Immature natural killer cell (primary cell): ENCODE measurements around the gene IARS2. TPM values are rescaled to one million over a fixed set of nuclear protein-coding genes. Genes with fewer than 3 reads are reported as not detected.
"Not testable (repeated sequence)": the region's sequence is repeated elsewhere in the genome, so short reads cannot be mapped to it uniquely, and the experiment has no call there.

Experiments used
- DNase-seq, 3 donors: peaks; one replicate each; pipeline ENCODE4 v3.0.0; 2022; ENCODE audit warnings: mixed read lengths in 1 of 3
- H3K27ac Mint-ChIP-seq, 6 donors: one replicate each; pipeline ENCODE4 v1.8.0; 2020; ENCODE audit warnings: mixed read lengths in 6 of 6, mild to moderate bottlenecking in 5 of 6, inconsistent platforms in 4 of 6, moderate library complexity in 3 of 6
- H3K27me3 Mint-ChIP-seq, 3 donors: one replicate each; pipeline ENCODE4 v1.8.0; 2020 to 2021; ENCODE audit warnings: low read depth in 3 of 3, mild to moderate bottlenecking in 3 of 3, mixed read lengths in 3 of 3, moderate library complexity in 3 of 3, inconsistent platforms in 1 of 3
- H3K36me3 Mint-ChIP-seq, 3 donors: one replicate each; pipeline ENCODE4 v1.8.0; 2020; ENCODE audit warnings: mixed read lengths in 3 of 3, inconsistent platforms in 2 of 3, mild to moderate bottlenecking in 2 of 3
- H3K4me1 Mint-ChIP-seq, 2 donors: one replicate each; pipeline ENCODE4 v1.8.0; 2020; ENCODE audit warnings: inconsistent platforms in 2 of 2, mild to moderate bottlenecking in 2 of 2, mixed read lengths in 2 of 2, moderate library complexity in 1 of 2
- H3K4me3 Mint-ChIP-seq, 5 donors: one replicate each; pipeline ENCODE4 v1.8.0; 2020; ENCODE audit warnings: mild to moderate bottlenecking in 5 of 5, mixed read lengths in 5 of 5, inconsistent platforms in 3 of 5, moderate library complexity in 3 of 5
- H3K9me3 Mint-ChIP-seq, 6 donors: one replicate each; pipeline ENCODE4 v1.8.0; 2020; ENCODE audit warnings: mild to moderate bottlenecking in 6 of 6, mixed read lengths in 6 of 6, inconsistent platforms in 4 of 6, moderate library complexity in 3 of 6
- polyA plus RNA-seq, 3 donors: library from polyadenylated mRNA; unstranded; fragments of 300-500 nt; fragmentation: Illumina TruSeq; gene quantifications; one replicate each; pipeline ENCODE4 v1.2.3, GENCODE V29; 2021

IARS2 gene
- polyA plus RNA-seq, 3 donors from 2014 or later, result 44.9 to 76.8 (median 57.3) TPM

DNA sequence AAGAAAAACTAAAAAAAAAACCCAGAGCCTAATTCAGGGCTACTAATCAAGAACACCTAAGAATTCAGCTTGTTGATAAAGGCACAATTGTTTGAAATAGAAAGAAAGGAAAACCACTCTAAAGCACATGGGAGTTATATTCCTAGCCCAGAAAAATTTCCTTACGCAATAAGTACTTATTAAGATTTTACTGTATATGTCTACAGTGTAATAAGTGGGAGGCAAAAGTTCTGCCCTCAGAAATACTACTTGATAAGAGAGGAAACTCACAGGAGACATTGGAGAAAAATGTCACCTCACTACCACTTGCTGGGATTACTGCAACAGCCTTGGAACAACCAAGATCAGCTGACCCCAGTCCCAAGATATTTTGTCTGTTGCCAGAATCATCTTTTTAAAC lies 66.1 kb downstream of the IARS2 start:
- no peak overlapping the region for H3K27ac Mint-ChIP-seq
- no peaks in the 10 kb centered on the region for H3K9me3 Mint-ChIP-seq
- H3K27me3 Mint-ChIP-seq, result no peaks in the 10 kb centered on the region
- H3K36me3 Mint-ChIP-seq, result peaks cover 28 to 39% (median 36%) of the 10 kb centered on the region in 3 donors
- no peak for DNase-seq
- H3K4me1 Mint-ChIP-seq, result peaks cover 19 to 26% of the 10 kb centered on the region in 2 donors
- H3K4me3 Mint-ChIP-seq, result no peak overlapping the region

DNA sequence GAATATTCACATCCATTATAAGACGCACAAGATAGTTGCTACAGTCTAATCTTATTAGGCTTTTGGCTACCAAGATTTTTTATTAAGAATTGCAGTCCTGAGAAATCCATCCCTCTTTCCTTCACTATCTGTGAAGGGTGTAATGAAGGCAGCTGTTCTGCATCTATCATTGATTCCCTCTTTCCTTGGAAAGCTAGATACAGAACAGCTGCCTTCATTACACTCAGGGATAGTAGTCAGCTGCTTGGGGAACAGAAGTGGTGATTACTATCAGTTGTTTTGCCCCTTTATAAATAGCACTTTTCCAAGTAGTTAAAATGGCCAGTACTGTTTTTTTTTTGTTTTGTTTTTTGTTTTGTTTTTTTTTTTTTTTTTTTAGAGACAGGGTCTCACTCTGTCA lies 70.2 kb downstream of the IARS2 start:
- Mint-ChIP-seq H3K36me3 (peaks cover 20 to 35% (median 28%) of the 10 kb centered on the region in 3 donors), H3K4me3 (no peak overlapping the region), H3K9me3 (no peaks in the 10 kb centered on the region), H3K4me1 (no peaks in the 10 kb centered on the region), H3K27ac (no peak overlapping the region), H3K27me3 (no peaks in the 10 kb centered on the region)
- DNase-seq, result no peak

DNA sequence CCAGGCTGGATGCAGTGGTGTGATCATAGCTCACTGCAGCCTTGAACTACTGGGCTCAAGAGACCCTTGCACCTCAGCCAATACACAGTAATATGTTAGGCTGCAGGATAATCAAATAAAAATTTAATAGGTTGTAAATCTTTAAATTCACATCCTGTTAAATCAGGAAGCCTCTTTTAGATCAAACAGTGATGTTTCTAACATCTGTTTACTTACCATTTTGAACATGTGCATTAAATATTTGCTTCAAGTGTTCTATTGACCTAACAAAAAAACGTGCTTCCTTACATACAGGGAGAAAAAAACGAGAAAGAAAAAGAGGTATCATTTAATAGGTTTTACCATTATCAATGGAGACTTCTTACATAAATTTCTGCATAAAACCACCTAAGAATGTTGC lies 70.6 kb downstream of the IARS2 start:
- H3K27ac Mint-ChIP-seq, result no peak overlapping the region
- DNase-seq, result no peak
- no peaks in the 10 kb centered on the region for H3K4me1 Mint-ChIP-seq
- no peaks in the 10 kb centered on the region for H3K27me3 Mint-ChIP-seq
- H3K9me3 Mint-ChIP-seq, result no peaks in the 10 kb centered on the region
- no peak overlapping the region for H3K4me3 Mint-ChIP-seq
- H3K36me3 Mint-ChIP-seq, result peaks cover 24 to 39% (median 32%) of the 10 kb centered on the region in 3 donors

DNA sequence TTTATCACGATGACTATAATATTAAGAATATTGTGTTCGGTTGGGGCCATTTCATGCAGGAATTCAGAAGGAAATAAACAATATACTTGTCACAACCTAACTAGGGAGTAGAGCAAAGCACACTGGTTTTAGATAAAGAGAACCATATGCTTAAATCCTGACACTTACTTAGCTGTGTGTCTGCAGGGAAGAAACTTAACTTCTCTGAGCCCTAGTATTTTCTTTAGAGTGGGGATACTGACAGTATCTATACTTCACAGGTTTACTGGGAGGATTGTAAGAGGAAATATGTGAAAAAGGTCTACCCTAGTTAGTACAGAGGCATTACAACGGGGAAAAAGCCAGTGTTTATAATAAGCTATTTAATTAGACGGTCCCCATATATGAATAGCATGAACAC lies 72.9 kb downstream of the IARS2 start:
- H3K9me3 Mint-ChIP-seq, result no peaks in the 10 kb centered on the region
- H3K27me3 Mint-ChIP-seq, result peaks cover 0 to 2% (median 0%) of the 10 kb centered on the region in 3 donors
- peaks cover 35 to 53% (median 38%) of the 10 kb centered on the region in 3 donors for H3K36me3 Mint-ChIP-seq
- no peak overlapping the region for H3K27ac Mint-ChIP-seq
- no peak overlapping the region for H3K4me3 Mint-ChIP-seq
- no peaks in the 10 kb centered on the region for H3K4me1 Mint-ChIP-seq
- no peak for DNase-seq

DNA sequence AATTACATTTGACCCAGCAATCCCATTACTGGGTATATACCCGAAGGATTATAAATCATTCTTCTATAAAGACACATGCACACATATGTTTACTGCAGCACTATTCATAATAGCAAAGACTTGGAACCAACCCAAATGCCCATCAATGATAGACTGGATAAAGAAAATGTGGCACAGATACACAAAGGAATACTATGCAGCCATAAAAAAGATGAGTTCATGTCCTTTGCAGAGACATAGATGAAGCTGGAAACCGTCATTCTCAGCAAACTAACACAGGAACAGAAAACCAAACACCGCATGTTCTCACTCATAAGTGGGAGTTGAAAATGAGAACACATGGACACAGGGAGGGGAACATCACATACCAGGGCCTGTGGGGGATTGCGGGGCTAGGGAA lies 76.0 kb downstream of the IARS2 start:
- H3K4me3 Mint-ChIP-seq, H3K27ac Mint-ChIP-seq, DNase-seq, H3K9me3 Mint-ChIP-seq, H3K27me3 Mint-ChIP-seq, H3K4me1 Mint-ChIP-seq: not testable (repeated sequence)
- peaks cover 37 to 73% (median 43%) of the 10 kb centered on the region in 3 donors for H3K36me3 Mint-ChIP-seq

DNA sequence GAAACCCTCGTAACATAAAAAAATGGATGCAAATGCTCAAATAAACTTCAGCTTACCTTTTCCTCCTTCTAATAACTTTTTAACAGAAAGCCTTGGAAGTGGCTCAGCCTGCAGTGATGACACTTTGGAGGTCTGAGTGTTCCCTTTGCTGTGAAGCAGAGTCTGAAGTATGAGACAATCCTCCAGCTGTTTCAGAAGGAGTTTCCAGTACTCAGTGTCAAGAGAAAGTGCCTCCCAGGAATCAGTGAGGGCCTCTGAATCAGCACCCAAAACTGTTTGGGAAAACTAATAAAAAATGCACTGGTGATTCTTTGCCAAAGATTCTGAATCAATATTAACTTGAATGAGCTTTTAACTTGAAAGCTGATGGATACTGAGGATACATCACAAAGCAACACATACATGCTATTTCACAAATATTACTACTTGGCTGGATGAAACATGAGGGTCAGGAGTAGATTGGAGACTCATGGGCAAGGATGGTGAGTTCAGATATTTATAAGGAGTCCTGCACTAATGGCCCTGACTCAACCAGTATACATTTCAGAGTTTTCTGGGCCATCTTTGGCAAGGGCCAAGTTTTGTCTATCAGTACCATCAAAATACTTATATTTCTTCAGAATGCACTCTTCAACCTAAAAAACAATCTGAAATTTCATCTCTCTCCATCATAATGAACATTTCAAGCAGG lies 77.0 kb downstream of the IARS2 start:
- no peaks in the 10 kb centered on the region for H3K9me3 Mint-ChIP-seq
- peaks cover 0 to 4% of the 10 kb centered on the region in 2 donors for H3K4me1 Mint-ChIP-seq
- no peak for DNase-seq
- peaks cover 41 to 72% (median 47%) of the 10 kb centered on the region in 3 donors for H3K36me3 Mint-ChIP-seq
- H3K4me3 Mint-ChIP-seq, result no peak overlapping the region
- H3K27ac Mint-ChIP-seq, result peak overlapping the region in 1 of 6 donors; percentile 13
- peaks cover 0 to 3% (median 0%) of the 10 kb centered on the region in 3 donors for H3K27me3 Mint-ChIP-seq

DNA sequence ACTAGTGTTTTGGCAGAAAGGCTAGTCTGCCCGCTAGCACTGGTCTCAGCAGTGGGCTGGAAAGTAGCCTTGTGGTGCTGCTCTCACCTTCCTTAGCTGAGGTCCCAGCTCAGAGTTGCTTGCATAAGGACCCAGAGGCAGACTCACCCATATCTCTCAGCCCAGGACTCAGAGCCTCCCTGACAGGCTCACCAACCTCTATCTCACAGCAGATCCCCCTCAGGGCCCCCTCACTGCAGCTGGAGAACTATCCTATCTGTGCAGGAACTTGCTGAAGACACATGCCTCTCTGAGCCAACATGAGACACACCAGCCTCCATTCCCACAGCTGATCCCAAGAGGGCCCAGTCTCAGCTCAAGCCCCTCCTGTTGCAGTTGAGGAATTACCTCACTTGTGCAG lies 82.6 kb downstream of the IARS2 start:
- H3K4me3 Mint-ChIP-seq, result no peak overlapping the region
- H3K27me3 Mint-ChIP-seq, result peaks cover 0 to 3% (median 1%) of the 10 kb centered on the region in 3 donors
- no peak overlapping the region for H3K27ac Mint-ChIP-seq
- H3K36me3 Mint-ChIP-seq, result peaks cover 37 to 68% (median 50%) of the 10 kb centered on the region in 3 donors
- no peaks in the 10 kb centered on the region for H3K9me3 Mint-ChIP-seq
- peaks cover 0 to 13% of the 10 kb centered on the region in 2 donors for H3K4me1 Mint-ChIP-seq
- no peak for DNase-seq

DNA sequence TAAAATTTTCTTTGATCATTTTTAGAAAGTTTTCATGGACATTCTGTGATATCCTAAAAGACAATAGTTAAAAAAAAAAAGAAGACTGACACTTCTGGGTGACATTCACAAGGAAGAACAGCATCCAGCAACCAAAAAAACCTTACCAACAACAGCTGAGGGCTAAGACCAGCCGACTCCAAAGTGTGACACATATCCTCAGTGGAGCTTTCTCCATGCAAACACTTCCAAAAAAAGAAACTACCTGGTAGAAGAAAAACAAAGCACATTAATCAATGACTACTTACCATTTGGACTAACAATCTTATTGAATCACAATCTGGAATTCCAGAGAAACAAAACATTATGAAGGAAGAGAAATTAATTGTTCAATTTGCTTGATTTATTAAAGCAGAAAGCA lies 88.2 kb downstream of the IARS2 start:
- H3K4me3 Mint-ChIP-seq, result no peak overlapping the region
- H3K36me3 Mint-ChIP-seq, result peaks cover 29 to 46% (median 35%) of the 10 kb centered on the region in 3 donors
- H3K9me3 Mint-ChIP-seq, result no peaks in the 10 kb centered on the region
- H3K27ac Mint-ChIP-seq, result peak overlapping the region in 1 of 6 donors; percentile 24
- H3K27me3 Mint-ChIP-seq, result peaks cover 0 to 1% (median 0%) of the 10 kb centered on the region in 3 donors
- DNase-seq, result no peak
- H3K4me1 Mint-ChIP-seq, result peaks cover 0 to 7% of the 10 kb centered on the region in 2 donors

DNA sequence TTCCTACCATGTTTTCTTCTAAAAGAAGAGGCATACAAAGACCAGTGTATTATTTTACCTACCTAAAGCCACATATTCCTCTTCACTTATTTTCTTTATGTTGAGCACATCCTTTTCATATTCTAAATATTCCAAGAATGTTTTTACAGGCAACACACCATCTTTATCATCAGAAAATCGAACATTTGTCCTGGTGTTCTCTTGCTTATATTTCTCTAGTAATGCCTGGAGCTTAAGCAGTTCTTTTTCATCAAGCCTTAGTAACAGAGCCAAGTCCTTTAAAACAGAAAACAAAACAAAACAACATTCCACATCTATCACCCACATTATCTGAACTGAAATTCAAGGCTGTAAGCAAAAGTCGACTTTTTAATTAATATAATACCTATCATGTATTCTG lies 88.7 kb downstream of the IARS2 start:
- Mint-ChIP-seq H3K36me3 (peaks cover 31 to 44% (median 33%) of the 10 kb centered on the region in 3 donors), H3K27me3 (peaks cover 0 to 1% (median 0%) of the 10 kb centered on the region in 3 donors), H3K4me3 (no peak overlapping the region), H3K9me3 (no peaks in the 10 kb centered on the region), H3K4me1 (peaks cover 0 to 2% of the 10 kb centered on the region in 2 donors), H3K27ac (peak overlapping the region in 1 of 6 donors; percentile 1)
- DNase-seq, result no peak

DNA sequence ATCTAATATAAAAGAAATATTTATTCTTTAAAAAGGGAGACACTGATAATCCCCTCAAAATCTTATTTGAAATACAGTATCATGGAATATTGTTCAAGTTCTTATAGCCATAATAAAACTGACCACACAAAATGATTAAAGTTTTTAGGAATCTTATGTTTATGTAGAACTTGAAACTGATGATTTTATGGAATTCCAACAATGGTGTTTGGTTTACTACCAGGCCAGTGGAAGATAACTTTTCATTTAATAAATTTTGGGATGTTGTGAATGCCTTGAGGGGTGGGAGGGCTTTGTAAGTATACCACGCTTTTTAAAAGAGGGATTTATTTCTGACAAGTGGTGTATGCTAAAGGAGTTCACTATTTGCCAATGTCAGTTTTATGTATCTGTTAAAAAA lies 90.6 kb downstream of the IARS2 start:
- no peak for DNase-seq
- H3K27ac Mint-ChIP-seq, result no peak overlapping the region
- peaks cover 28 to 42% (median 30%) of the 10 kb centered on the region in 3 donors for H3K36me3 Mint-ChIP-seq

DNA sequence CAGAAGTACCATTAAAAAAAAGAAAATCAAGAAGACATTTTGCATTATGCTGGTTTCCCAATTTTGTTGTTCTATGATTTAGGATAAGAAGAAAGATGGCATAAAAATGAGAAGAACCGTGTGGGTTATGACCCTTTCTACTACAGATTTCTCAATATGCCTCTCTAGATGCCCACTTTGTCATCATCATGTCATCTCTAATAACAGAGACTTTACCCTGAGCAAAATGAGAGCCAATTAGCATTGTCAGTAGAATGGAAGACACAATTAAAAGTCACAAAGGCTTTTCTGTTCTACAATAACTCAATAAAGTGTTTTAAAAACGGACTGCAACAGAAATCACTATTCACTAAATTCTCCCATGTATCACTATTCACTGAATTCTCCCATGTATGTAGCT lies 92.8 kb downstream of the IARS2 start:
- Mint-ChIP-seq H3K4me1 (no peaks in the 10 kb centered on the region), H3K27ac (no peak overlapping the region), H3K27me3 (no peaks in the 10 kb centered on the region), H3K9me3 (no peaks in the 10 kb centered on the region), H3K4me3 (no peak overlapping the region), H3K36me3 (peaks cover 23 to 30% (median 24%) of the 10 kb centered on the region in 3 donors)
- no peak for DNase-seq

More for the DNA sequence above, 90.6 kb downstream of the IARS2 start:
- no peaks in the 10 kb centered on the region for H3K9me3 Mint-ChIP-seq
- no peak overlapping the region for H3K4me3 Mint-ChIP-seq
- no peaks in the 10 kb centered on the region for H3K4me1 Mint-ChIP-seq
- H3K27me3 Mint-ChIP-seq, result no peaks in the 10 kb centered on the region

DNA sequence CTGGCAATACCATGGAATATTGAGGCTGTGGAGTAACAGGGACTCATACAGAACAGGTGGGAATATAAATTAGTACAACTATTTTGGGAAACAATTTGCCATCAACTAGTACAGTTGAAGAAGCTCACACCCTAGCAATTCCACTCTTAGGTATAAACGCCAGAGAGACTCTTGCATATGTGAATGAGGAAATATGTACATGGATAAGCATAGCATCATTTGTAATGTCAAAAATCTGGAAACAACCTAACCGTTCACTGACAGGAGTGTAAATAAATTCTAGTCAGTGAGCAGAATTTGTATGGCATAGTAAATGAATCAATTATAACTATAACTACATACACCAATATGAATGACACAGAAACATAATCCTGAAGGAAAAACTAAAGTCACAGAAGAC lies 94.6 kb downstream of the IARS2 start:
- H3K36me3 Mint-ChIP-seq, result peaks cover 21 to 35% (median 30%) of the 10 kb centered on the region in 3 donors
- no peak overlapping the region for H3K4me3 Mint-ChIP-seq
- DNase-seq, result no peak
- H3K27ac Mint-ChIP-seq, result no peak overlapping the region
- H3K4me1 Mint-ChIP-seq, result no peaks in the 10 kb centered on the region
- H3K9me3 Mint-ChIP-seq, result no peaks in the 10 kb centered on the region
- H3K27me3 Mint-ChIP-seq, result no peaks in the 10 kb centered on the region

DNA sequence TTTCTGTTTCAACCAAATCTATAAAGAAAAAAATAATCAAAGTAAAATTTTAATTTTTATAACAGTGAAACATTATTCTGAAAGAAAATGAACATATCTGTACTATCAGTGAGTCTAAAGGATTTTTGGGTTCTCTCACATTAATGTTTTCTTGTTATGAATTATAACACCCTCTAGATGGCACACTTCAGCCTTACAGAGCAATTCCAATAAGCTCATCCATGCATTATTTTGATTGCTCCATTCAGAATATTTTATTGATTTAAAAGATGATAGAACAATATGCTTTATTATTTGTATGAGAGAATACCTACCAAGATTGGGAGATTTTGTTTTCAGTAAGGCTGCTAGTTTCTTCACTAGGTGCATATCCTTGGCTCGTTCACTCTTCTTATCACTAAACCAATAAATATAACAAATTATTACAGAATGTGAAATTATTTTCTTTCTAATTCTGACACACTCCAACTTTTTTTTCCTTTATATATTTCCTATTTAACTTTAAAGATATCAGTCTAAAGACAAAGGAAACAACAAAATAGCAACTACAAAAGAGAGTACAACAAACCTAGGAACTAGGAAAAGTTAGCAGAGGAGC lies 95.9 kb downstream of the IARS2 start:
- Mint-ChIP-seq H3K9me3 (no peaks in the 10 kb centered on the region), H3K4me3 (no peak overlapping the region), H3K4me1 (no peaks in the 10 kb centered on the region), H3K27me3 (no peaks in the 10 kb centered on the region), H3K27ac (no peak overlapping the region), H3K36me3 (peaks cover 19 to 35% (median 30%) of the 10 kb centered on the region in 3 donors)
- peak in 1 of 3 donors; percentile 8 for DNase-seq

DNA sequence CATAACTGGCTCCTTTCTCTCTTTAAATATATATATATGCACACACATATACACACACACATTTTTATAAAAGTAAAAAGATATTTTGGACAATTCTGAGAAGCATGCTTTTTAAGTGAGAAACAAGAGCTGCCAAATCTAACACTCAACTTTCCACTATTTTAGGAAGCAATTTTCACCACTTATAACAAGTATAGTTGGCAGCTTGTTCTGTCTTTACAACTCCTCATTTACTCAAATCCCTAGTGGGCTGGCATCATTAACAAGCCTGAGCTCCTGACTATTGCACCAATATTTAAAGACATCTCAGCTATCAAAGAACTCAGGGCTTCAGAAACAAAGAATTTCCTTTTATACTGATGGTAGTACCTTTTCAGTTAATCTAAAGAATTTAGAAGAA lies 101.8 kb downstream of the IARS2 start:
- H3K9me3 Mint-ChIP-seq, result no peaks in the 10 kb centered on the region
- no peak overlapping the region for H3K27ac Mint-ChIP-seq
- H3K27me3 Mint-ChIP-seq, result no peaks in the 10 kb centered on the region

More for the DNA sequence above, 101.8 kb downstream of the IARS2 start:
- no peak for DNase-seq
- Mint-ChIP-seq H3K4me3 (no peak overlapping the region), H3K4me1 (no peaks in the 10 kb centered on the region), H3K36me3 (peaks cover 7 to 17% (median 9%) of the 10 kb centered on the region in 3 donors)
